Activated B cell treated with CpG ODN at 0.5 μM for 24 hours (primary cell): ENCODE measurements around the gene ZBTB37. TPM values are rescaled to one million over a fixed set of nuclear protein-coding genes. Genes with fewer than 3 reads are reported as not detected.

Source experiments
- ATAC-seq: fragments of 200-7000 bp; cut with Tn5 transposase; one replicate; pipeline ENCODE4 v1.10.0; 2021; ENCODE audit warnings: low read depth, mild to moderate bottlenecking, moderate library complexity
- CTCF ChIA-PET: fragments of 350-600 bp; sonication (Branson Sonifier 250); formaldehyde crosslinking; loops from one replicate; lab custom pipeline; 2021; ENCODE audit warnings: antibody characterized with exemption; lab: Charles Lee
- POLR2A ChIA-PET: fragments of 350-600 bp; sonication (Branson Sonifier 250); formaldehyde crosslinking; loops from one replicate; lab custom pipeline; 2021; ENCODE audit warnings: antibody characterized with exemption; lab: Charles Lee
- DNase-seq: peaks from one replicate; pipeline ENCODE4 v3.0.0; 2022
- H3K27ac Mint-ChIP-seq: one replicate; pipeline ENCODE4 v1.8.0; 2020; ENCODE audit warnings: mixed read lengths
- H3K27me3 Mint-ChIP-seq: one replicate; pipeline ENCODE4 v1.8.0; 2021; ENCODE audit warnings: mixed read lengths
- H3K36me3 Mint-ChIP-seq: one replicate; pipeline ENCODE4 v1.8.0; 2021; ENCODE audit warnings: low read depth, mixed read lengths
- H3K4me1 Mint-ChIP-seq: one replicate; pipeline ENCODE4 v1.8.0; 2021; ENCODE audit warnings: mixed read lengths
- H3K4me3 Mint-ChIP-seq: one replicate; pipeline ENCODE4 v1.8.0; 2020; ENCODE audit warnings: mild to moderate bottlenecking, mixed read lengths
- H3K9me3 Mint-ChIP-seq: one replicate; pipeline ENCODE4 v1.8.0; 2020; ENCODE audit warnings: mixed read lengths
- CTCF ChIP-seq: fragments of 200-600 bp; IDR thresholded peaks from one replicate; pipeline ENCODE4 v1.8.0; 2022; ENCODE audit warnings: antibody characterized with exemption, mild to moderate bottlenecking
- intact Hi-C: fragments of 100-400 bp; cut with micrococcal nuclease; formaldehyde crosslinking; loops from one replicate; pipeline ENCODE4 v1.15.1; 2024
- total RNA-seq: library from RNA; stranded (reverse); gene quantifications from 2 replicates; pipeline ENCODE4 v1.2.3, GENCODE V29; 2022

The ZBTB37 gene
- total RNA-seq, 1 donor from 2014 or later, result 24.6 TPM

GRCh38 chr1:173888749-173889148 is 20.6 kb downstream of the ZBTB37 start:
- intact Hi-C loops, result no loop called here
- POLR2A ChIA-PET, result interaction anchor here (0.6 to 1.3 kb wide), 2 partner anchors 20 to 34 kb away, joined by 3 to 4 read pairs; partner anchors contain the start of gene ZBTB37
- Mint-ChIP-seq H3K27ac (no peak overlapping the region), H3K36me3 (peaks cover 58% of the 10 kb centered on the region), H3K9me3 (no peaks in the 10 kb centered on the region), H3K4me3 (no peak overlapping the region), H3K27me3 (no peaks in the 10 kb centered on the region), H3K4me1 (no peaks in the 10 kb centered on the region)
- DNase-seq, result no peak
- CTCF ChIA-PET, result no interaction called here
- no peak for ATAC-seq
- TF ChIP-seq CTCF, result no peak

GRCh38 chr1:173889885-173890284 is 21.7 kb downstream of the ZBTB37 start:
- no peaks in the 10 kb centered on the region for H3K27me3 Mint-ChIP-seq
- DNase-seq (no peak), ATAC-seq (no peak)
- peaks cover 65% of the 10 kb centered on the region for H3K36me3 Mint-ChIP-seq
- no peak overlapping the region for H3K4me3 Mint-ChIP-seq
- no peaks in the 10 kb centered on the region for H3K9me3 Mint-ChIP-seq
- intact Hi-C loops, result no loop called here
- CTCF ChIA-PET, result no interaction called here
- H3K27ac Mint-ChIP-seq, result no peak overlapping the region
- POLR2A ChIA-PET, result no interaction called here
- no peaks in the 10 kb centered on the region for H3K4me1 Mint-ChIP-seq
- TF ChIP-seq CTCF, result no peak

- Mint-ChIP-seq H3K36me3 (peaks cover 43% of the 10 kb centered on the region), H3K4me3 (no peak overlapping the region), H3K27ac (no peak overlapping the region), H3K4me1 (peaks cover 15% of the 10 kb centered on the region), H3K9me3 (no peaks in the 10 kb centered on the region), H3K27me3 (no peaks in the 10 kb centered on the region)
- DNase-seq (no peak), ATAC-seq (no peak)
- intact Hi-C loops, result no loop called here
- CTCF ChIA-PET, result no interaction called here
- TF ChIP-seq CTCF, result no peak
- POLR2A ChIA-PET, result no interaction called here
Observed at GRCh38 chr1:173893611-173894010, 25.4 kb downstream of the ZBTB37 start.

- H3K4me3 Mint-ChIP-seq, result no peak overlapping the region
- no peaks in the 10 kb centered on the region for H3K9me3 Mint-ChIP-seq
- ATAC-seq (no peak), DNase-seq (no peak)
- H3K27ac Mint-ChIP-seq, result no peak overlapping the region
- intact Hi-C loops, result no loop called here
- H3K4me1 Mint-ChIP-seq, result peaks cover 15% of the 10 kb centered on the region
- H3K36me3 Mint-ChIP-seq, result peaks cover 48% of the 10 kb centered on the region
- ChIA-PET POLR2A (no interaction called here), CTCF (no interaction called here)
- TF ChIP-seq CTCF, result no peak
- no peaks in the 10 kb centered on the region for H3K27me3 Mint-ChIP-seq
Observed at GRCh38 chr1:173894189-173894588, 26.0 kb downstream of the ZBTB37 start.

- intact Hi-C loops, result no loop called here
- Mint-ChIP-seq H3K9me3 (no peaks in the 10 kb centered on the region), H3K4me1 (peaks cover 15% of the 10 kb centered on the region), H3K27me3 (no peaks in the 10 kb centered on the region), H3K36me3 (peaks cover 26% of the 10 kb centered on the region), H3K27ac (no peak overlapping the region), H3K4me3 (no peak overlapping the region)
- TF ChIP-seq CTCF, result no peak
- ChIA-PET CTCF (no interaction called here), POLR2A (no interaction called here)
- no peak for DNase-seq
- no peak for ATAC-seq
Observed at GRCh38 chr1:173900427-173900826, 32.2 kb downstream of the ZBTB37 start.
